ENCODE measurements around the gene PRAMEF5.
"Not testable (repeated sequence)": the region's sequence is repeated elsewhere in the genome, so short reads cannot be mapped to it uniquely, and the experiment has no call there.

The PRAMEF5 gene

GRCh38 chr1:13279617-13280016, 25.6 kb downstream of the PRAMEF5 start:
- DNase-seq = not testable (repeated sequence)

GRCh38 chr1:13285037-13285436, 31.0 kb downstream of the PRAMEF5 start, which contains the start of gene PRAMEF8:
TSS of gene PRAMEF8 (minus strand) at chr1:13285137. CDS start at chr1:13284091, 1,046 bp downstream.
- DNase-seq = not testable (repeated sequence)

GRCh38 chr1:13289030-13289429, 35.0 kb downstream of the PRAMEF5 start:
- not testable (repeated sequence) for DNase-seq

- not testable (repeated sequence) for DNase-seq
These were observed 43.4 kb downstream of the PRAMEF5 start for GRCh38 chr1:13297216-13297931.

GRCh38 chr1:13298699-13299098, 44.7 kb downstream of the PRAMEF5 start:
- DNase-seq = not testable (repeated sequence)

- not testable (repeated sequence) for DNase-seq
These were observed 48.2 kb downstream of the PRAMEF5 start for GRCh38 chr1:13302197-13302596.

- not testable (repeated sequence) for DNase-seq
These were observed 49.2 kb downstream of the PRAMEF5 start, which contains the start of gene PRAMEF33 for GRCh38 chr1:13303239-13303638. TSS of gene PRAMEF33 (plus strand) at chr1:13303539. CDS start at chr1:13305955, 2,416 bp downstream.
